ENCODE measurements around the gene PAK2. TPM values are rescaled to one million over a fixed set of nuclear protein-coding genes. Genes with fewer than 3 reads are reported as not detected.

The PAK2 gene
- total RNA-seq, 1 experiment from 2014 or later: 51.3 TPM

GRCh38 chr3:196754091-196754981 lies 14.7 kb downstream of the PAK2 start:
- Histone ChIP-seq H3K9me3 (replicated peaks) (0 out of 2 replicates have a peak, but pooled peaks cover 7% of the 10 kb centered on the region), H3K4me3 (no peak overlapping the region), H3K4me1 (no peaks in the 10 kb centered on the region), H3K36me3 (peaks cover 19% of the 10 kb centered on the region), H3K27me3 (no peaks in the 10 kb centered on the region), H3K27ac (no peak overlapping the region)
- no peak for DNase-seq

DNA sequence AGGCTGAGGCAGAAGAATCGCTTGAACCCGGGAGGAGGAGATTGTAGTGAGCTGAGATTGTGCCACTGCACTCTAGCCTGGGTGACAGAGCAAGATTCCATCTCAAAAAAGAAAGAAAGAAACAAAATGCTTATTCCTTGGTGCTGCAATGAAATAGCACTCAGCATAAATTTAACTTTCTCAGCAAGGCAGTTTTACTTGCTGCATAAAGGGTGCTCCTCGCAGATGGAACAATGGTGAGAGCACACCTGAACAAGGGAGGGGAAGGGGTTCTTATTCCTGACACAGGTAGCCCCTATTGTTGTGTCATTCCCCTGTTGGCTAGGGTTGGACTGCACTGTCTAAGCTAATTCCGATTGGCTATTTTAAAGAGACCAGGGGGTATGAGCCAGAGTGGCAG lies 17.1 kb downstream of the PAK2 start:
- H3K27ac ChIP-seq: no peak overlapping the region
- H3K4me3 ChIP-seq: no peak overlapping the region
- DNase-seq: no peak
- no peaks in the 10 kb centered on the region for H3K4me1 ChIP-seq
- peaks cover 19% of the 10 kb centered on the region for H3K36me3 ChIP-seq
- H3K9me3 ChIP-seq (replicated peaks): 0 out of 2 replicates have a peak, but pooled peaks cover 7% of the 10 kb centered on the region
- no peaks in the 10 kb centered on the region for H3K27me3 ChIP-seq

GRCh38 chr3:196757876-196758739 lies 18.5 kb downstream of the PAK2 start:
- H3K27ac ChIP-seq: no peak overlapping the region
- DNase-seq: no peak

DNA sequence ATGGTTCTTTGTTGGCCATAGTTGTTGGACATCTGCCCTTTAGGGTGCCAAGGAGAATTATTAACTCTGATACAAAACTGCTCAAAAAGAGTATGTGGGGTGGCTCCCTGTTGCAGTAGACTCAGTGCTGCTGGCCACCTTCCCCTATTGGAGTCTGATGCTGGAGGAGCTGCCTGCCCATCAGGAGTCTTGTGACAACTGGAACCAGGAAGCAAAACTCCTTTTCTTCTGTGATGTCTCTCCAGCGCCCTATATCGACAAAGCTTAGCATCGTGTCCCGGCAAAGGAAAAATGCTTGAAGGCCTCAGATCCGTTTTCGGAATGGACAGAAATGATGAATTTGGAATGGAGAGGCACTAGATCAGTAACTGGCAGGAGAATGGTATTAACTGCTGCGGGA lies 23.5 kb downstream of the PAK2 start:
- H3K4me1 ChIP-seq: no peaks in the 10 kb centered on the region
- H3K9me3 ChIP-seq (replicated peaks): no peaks in the 10 kb centered on the region
- H3K27me3 ChIP-seq: no peaks in the 10 kb centered on the region
- no peak overlapping the region for H3K4me3 ChIP-seq
- H3K36me3 ChIP-seq: peaks cover 11% of the 10 kb centered on the region
- DNase-seq: no peak
- no peak overlapping the region for H3K27ac ChIP-seq

More at GRCh38 chr3:196757876-196758739, 18.5 kb downstream of the PAK2 start:
- Histone ChIP-seq H3K36me3 (peaks cover 16% of the 10 kb centered on the region), H3K9me3 (replicated peaks) (0 out of 2 replicates have a peak, but pooled peaks cover 7% of the 10 kb centered on the region), H3K4me1 (no peaks in the 10 kb centered on the region), H3K27me3 (no peaks in the 10 kb centered on the region), H3K4me3 (no peak overlapping the region)

GRCh38 chr3:196765454-196765853 lies 25.8 kb downstream of the PAK2 start:
- no peak overlapping the region for H3K27ac ChIP-seq
- H3K9me3 ChIP-seq (replicated peaks): no peaks in the 10 kb centered on the region
- peaks cover 10% of the 10 kb centered on the region for H3K36me3 ChIP-seq
- H3K4me3 ChIP-seq: no peak overlapping the region
- no peaks in the 10 kb centered on the region for H3K27me3 ChIP-seq
- H3K4me1 ChIP-seq: no peaks in the 10 kb centered on the region
- no peak for DNase-seq

DNA sequence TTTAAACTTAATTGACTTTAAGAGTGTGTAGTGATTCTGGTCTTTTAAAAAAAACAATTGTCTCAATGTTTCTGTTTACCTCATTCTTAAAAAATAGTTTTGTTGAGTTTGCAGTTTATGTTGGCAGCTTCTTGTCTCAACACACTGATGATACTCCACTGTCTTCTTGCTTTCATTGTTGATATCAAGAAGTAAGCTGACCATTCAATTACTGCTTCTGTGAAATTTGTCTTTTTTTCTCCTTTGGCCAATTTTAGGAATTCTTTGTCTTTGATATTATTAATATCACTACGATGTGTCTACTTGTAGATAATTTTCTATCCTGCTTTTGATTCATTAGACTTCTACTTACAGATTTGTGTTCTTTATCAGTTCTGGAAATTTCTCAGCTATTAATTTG lies 31.4 kb downstream of the PAK2 start:
- H3K9me3 ChIP-seq (replicated peaks): peaks cover 7% of the 10 kb centered on the region; the same call in 1 of the 2 replicates
- 0 out of 2 replicates have a peak, but pooled peaks cover 2% of the 10 kb centered on the region for H3K27me3 ChIP-seq
- H3K36me3 ChIP-seq: peaks cover 4% of the 10 kb centered on the region
- no peak overlapping the region for H3K27ac ChIP-seq
- H3K4me1 ChIP-seq: no peaks in the 10 kb centered on the region
- DNase-seq: no peak
- H3K4me3 ChIP-seq: no peak overlapping the region

DNA sequence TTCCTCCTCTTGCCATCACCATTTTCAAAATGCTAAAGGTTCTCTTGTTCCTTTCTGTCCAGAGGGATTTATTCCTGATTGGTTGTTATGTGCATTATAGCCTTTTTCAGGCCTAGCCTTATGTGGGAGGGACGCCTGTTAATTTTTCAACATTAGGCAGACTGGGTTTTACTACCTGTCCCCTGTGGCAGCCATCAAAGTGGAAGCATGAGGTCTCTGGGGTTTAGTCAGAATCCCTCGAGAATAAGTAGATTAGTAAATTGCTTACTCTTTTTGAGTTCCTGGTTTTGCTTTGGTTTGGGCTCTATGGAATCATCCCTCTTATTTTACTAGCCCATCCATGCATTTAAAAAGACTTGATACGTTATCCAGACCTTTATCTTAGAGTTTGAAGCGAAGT lies 32.4 kb downstream of the PAK2 start:
- Histone ChIP-seq H3K36me3 (no peaks in the 10 kb centered on the region; the same call in 1 of the 2 replicates), H3K9me3 (replicated peaks) (peaks cover 9% of the 10 kb centered on the region; the same call in 1 of the 2 replicates), H3K4me3 (no peak overlapping the region), H3K27me3 (0 out of 2 replicates have a peak, but pooled peaks cover 2% of the 10 kb centered on the region), H3K4me1 (no peaks in the 10 kb centered on the region), H3K27ac (no peak overlapping the region)
- no peak for DNase-seq

DNA sequence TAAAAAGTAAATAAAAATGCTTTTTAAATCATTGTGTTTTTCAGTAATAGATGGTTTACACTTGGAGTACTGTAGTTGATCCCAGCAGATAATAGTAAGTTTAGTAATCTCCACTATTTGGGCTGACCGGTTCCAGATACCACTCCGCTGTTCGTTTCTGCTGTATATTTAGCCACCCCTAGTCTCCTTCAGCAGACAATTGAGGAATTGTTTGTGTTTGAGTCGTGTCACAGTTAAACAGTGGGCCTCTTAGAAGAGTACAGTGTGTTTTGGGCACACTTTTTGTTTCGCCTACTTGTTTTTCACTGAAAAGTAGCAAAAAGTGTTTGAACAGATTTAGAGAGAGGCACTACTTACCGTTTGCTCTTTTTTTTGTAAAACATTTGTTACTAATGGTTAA lies 33.2 kb downstream of the PAK2 start:
- H3K4me1 ChIP-seq: no peaks in the 10 kb centered on the region
- peaks cover 9% of the 10 kb centered on the region; the same call in 1 of the 2 replicates for H3K9me3 ChIP-seq (replicated peaks)
- H3K27me3 ChIP-seq: 0 out of 2 replicates have a peak, but pooled peaks cover 2% of the 10 kb centered on the region
- no peak overlapping the region for H3K27ac ChIP-seq
- H3K36me3 ChIP-seq: peaks cover 2% of the 10 kb centered on the region; the same call in 1 of the 2 replicates
- no peak for DNase-seq
- H3K4me3 ChIP-seq: no peak overlapping the region

DNA sequence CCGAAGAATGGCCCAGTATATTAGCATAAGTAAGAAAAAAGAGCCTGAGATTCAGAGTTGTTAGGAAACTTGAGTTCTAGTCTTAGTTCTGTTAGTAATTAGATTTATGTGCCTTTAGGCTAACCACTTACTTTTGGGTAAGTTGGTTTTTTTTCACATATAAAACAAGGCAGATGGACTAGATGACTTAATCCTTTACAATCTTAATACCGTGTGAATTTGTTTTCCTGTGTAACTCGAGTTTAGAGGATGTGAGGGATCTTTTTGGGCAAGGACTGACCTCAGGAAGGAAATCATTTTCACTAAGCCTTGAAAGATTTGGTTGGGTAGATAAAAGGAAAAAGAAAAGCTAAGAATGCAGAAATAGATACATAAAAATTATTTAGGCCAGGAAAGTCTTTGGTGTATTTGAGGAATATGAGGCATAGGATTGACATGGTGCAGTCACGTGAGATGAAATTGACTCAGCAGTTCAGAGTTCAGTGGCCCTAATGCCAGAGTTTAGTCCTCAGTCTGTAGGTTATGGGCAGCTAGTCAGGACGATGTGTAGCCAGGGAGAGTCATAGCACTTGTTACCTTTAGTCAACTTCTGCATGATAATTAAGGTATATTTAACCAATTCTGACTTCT lies 34.6 kb downstream of the PAK2 start:
- Histone ChIP-seq H3K27me3 (0 out of 2 replicates have a peak, but pooled peaks cover 2% of the 10 kb centered on the region), H3K36me3 (peaks cover 12% of the 10 kb centered on the region; the same call in 1 of the 2 replicates), H3K9me3 (replicated peaks) (peaks cover 9% of the 10 kb centered on the region; the same call in 1 of the 2 replicates), H3K27ac (no peak overlapping the region), H3K4me1 (no peaks in the 10 kb centered on the region), H3K4me3 (no peak overlapping the region)
- DNase-seq: no peak

DNA sequence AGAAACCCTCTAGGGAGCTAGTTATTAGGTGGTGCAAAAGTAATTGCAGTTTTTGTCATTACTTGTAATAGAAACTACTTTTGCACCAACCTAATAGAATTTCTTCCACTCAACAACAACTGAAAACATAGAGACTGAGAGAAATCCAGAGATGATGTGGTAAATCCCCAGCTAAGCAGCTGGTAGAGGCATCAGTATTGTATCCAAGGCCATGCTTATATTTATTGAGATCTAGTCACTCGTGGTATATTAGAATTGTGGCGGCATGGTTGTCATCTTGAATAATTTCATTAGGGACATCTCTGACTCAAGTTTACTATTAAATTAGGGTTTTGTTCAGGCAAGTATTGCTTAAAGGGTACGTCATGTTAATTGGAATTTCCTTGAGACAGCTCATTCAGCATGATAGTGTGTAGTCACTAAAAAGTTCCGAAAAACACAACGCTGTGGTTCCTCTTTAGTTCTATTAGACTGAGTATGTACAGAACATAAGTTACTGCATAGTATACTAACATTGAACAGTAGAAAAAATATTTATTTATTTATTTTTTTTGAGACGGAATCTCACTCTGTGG lies 35.3 kb downstream of the PAK2 start:
- Histone ChIP-seq H3K27ac (no peak overlapping the region), H3K9me3 (replicated peaks) (peaks cover 9% of the 10 kb centered on the region), H3K27me3 (0 out of 2 replicates have a peak, but pooled peaks cover 2% of the 10 kb centered on the region), H3K36me3 (peaks cover 17% of the 10 kb centered on the region), H3K4me1 (no peaks in the 10 kb centered on the region), H3K4me3 (no peak overlapping the region)
- no peak for DNase-seq

GRCh38 chr3:196775938-196776337 lies 36.3 kb downstream of the PAK2 start:
- Histone ChIP-seq H3K27me3 (0 out of 2 replicates have a peak, but pooled peaks cover 2% of the 10 kb centered on the region), H3K4me3 (no peak overlapping the region), H3K27ac (no peak overlapping the region), H3K36me3 (peaks cover 17% of the 10 kb centered on the region), H3K4me1 (no peaks in the 10 kb centered on the region), H3K9me3 (replicated peaks) (peaks cover 12% of the 10 kb centered on the region)
- DNase-seq: no peak

GRCh38 chr3:196777836-196778235 lies 38.2 kb downstream of the PAK2 start:
- no peak for DNase-seq
- Histone ChIP-seq H3K36me3 (peaks cover 22% of the 10 kb centered on the region), H3K27me3 (no peaks in the 10 kb centered on the region), H3K4me1 (no peaks in the 10 kb centered on the region), H3K9me3 (replicated peaks) (peaks cover 8% of the 10 kb centered on the region), H3K4me3 (no peak overlapping the region), H3K27ac (no peak overlapping the region)

DNA sequence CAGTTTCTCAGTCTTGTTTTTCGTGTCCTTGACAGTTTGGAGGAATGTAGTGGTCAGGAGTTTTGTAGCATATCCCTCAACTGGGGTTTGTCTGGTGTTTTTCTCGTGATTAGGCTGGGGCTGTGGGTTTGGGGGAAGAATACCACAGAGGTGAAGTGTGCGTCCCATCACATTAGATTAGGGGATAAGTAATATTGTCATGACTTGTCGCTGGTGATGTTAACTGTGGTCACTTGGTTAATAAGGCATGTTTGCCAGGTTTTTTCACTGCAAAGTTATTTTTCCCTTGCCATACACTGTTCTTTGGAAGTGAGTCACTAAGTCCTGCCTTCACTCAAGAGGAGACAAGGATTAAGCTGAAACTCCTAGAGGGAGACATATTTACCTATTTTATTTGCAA lies 39.1 kb downstream of the PAK2 start:
- Histone ChIP-seq H3K4me1 (no peaks in the 10 kb centered on the region), H3K36me3 (peaks cover 31% of the 10 kb centered on the region), H3K27me3 (no peaks in the 10 kb centered on the region), H3K9me3 (replicated peaks) (peaks cover 8% of the 10 kb centered on the region), H3K27ac (no peak overlapping the region), H3K4me3 (no peak overlapping the region)
- DNase-seq: peak in 1 of 2 experiments; percentile 10

- no peak overlapping the region for H3K27ac ChIP-seq
- no peak for DNase-seq
- H3K36me3 ChIP-seq: peaks cover 45% of the 10 kb centered on the region
- no peaks in the 10 kb centered on the region for H3K4me1 ChIP-seq
- peaks cover 9% of the 10 kb centered on the region for H3K9me3 ChIP-seq (replicated peaks)
- H3K27me3 ChIP-seq: no peaks in the 10 kb centered on the region
- H3K4me3 ChIP-seq: no peak overlapping the region
Observed at GRCh38 chr3:196782511-196782910, 42.9 kb downstream of the PAK2 start.

All from SJCRH30 (cell line).